Type B pancreatic cell (in vitro differentiated cells): Measurements from ENCODE around the gene ZBTB11. TPM values are rescaled to one million over a fixed set of nuclear protein-coding genes. Genes with fewer than 3 reads are reported as not detected.

Experiments used
- DNase-seq: peaks from one replicate; pipeline ENCODE4 v3.0.0; 2021; ENCODE audit warnings: mixed read lengths; ENCODE audit not compliant: unreplicated experiment; ENCODE audit errors: extremely low spot score
- H3K27ac Mint-ChIP-seq: 2 replicates; pipeline ENCODE4 v1.8.0; 2021; ENCODE audit warnings: mild to moderate bottlenecking, mixed read lengths
- H3K27me3 Mint-ChIP-seq: 2 replicates; pipeline ENCODE4 v1.8.0; 2021; ENCODE audit warnings: mixed read lengths
- H3K36me3 Mint-ChIP-seq: 2 replicates; pipeline ENCODE4 v1.8.0; 2021; ENCODE audit warnings: mixed read lengths
- H3K4me1 Mint-ChIP-seq: one replicate; pipeline ENCODE4 v1.8.0; 2021; ENCODE audit warnings: mixed read lengths; ENCODE audit not compliant: unreplicated experiment
- H3K4me3 Mint-ChIP-seq: 2 replicates; pipeline ENCODE4 v1.8.0; 2021; ENCODE audit warnings: mild to moderate bottlenecking, mixed read lengths
- H3K9me3 Mint-ChIP-seq: 2 replicates; pipeline ENCODE4 v1.8.0; 2021; ENCODE audit warnings: mixed read lengths
- CTCF ChIP-seq: fragments of 200-600 bp; sonication (generic); conservative IDR thresholded peaks from 2 replicates; pipeline ENCODE4 v1.5.0; 2021; ENCODE audit warnings: antibody characterized with exemption, mild to moderate bottlenecking
- total RNA-seq: library from RNA; stranded (reverse); gene quantifications from 2 replicates; pipeline ENCODE4 v1.2.1, GENCODE V29; 2021; ENCODE audit warnings: low replicate concordance

ZBTB11 gene
- total RNA-seq, 1 donor from 2014 or later = 18.4 TPM

GRCh38 chr3:101673953-101674352, 3.0 kb downstream of the ZBTB11 start:
- Mint-ChIP-seq H3K9me3 (no peaks in the 10 kb centered on the region), H3K27ac (peak overlapping the region; percentile 84), H3K27me3 (peaks cover 3% of the 10 kb centered on the region), H3K36me3 (peaks cover 18% of the 10 kb centered on the region), H3K4me1 (peaks cover 28% of the 10 kb centered on the region), H3K4me3 (peak overlapping the region; percentile 74)
- no peak for TF ChIP-seq CTCF
- no peak for DNase-seq

- Mint-ChIP-seq H3K27me3 (no peaks in the 10 kb centered on the region), H3K36me3 (peaks cover 24% of the 10 kb centered on the region), H3K9me3 (no peaks in the 10 kb centered on the region), H3K27ac (no peak overlapping the region), H3K4me3 (no peak overlapping the region), H3K4me1 (peaks cover 20% of the 10 kb centered on the region)
- no peak for DNase-seq
- TF ChIP-seq CTCF = no peak
These were observed 5.9 kb downstream of the ZBTB11 start for GRCh38 chr3:101671014-101671413.

GRCh38 chr3:101667844-101668243, 9.1 kb downstream of the ZBTB11 start:
- Mint-ChIP-seq H3K36me3 (peaks cover 31% of the 10 kb centered on the region), H3K27me3 (no peaks in the 10 kb centered on the region), H3K9me3 (no peaks in the 10 kb centered on the region), H3K27ac (no peak overlapping the region), H3K4me1 (peaks cover 5% of the 10 kb centered on the region), H3K4me3 (no peak overlapping the region)
- no peak for TF ChIP-seq CTCF
- DNase-seq = no peak

GRCh38 chr3:101667331-101667730, 9.6 kb downstream of the ZBTB11 start:
- Mint-ChIP-seq H3K4me1 (no peaks in the 10 kb centered on the region), H3K27me3 (no peaks in the 10 kb centered on the region), H3K27ac (no peak overlapping the region), H3K4me3 (no peak overlapping the region), H3K36me3 (peaks cover 31% of the 10 kb centered on the region), H3K9me3 (no peaks in the 10 kb centered on the region)
- no peak for DNase-seq
- no peak for TF ChIP-seq CTCF

- no peaks in the 10 kb centered on the region for H3K9me3 Mint-ChIP-seq
- no peaks in the 10 kb centered on the region for H3K4me1 Mint-ChIP-seq
- no peak for DNase-seq
- peaks cover 24% of the 10 kb centered on the region for H3K36me3 Mint-ChIP-seq
- no peak overlapping the region for H3K4me3 Mint-ChIP-seq
- no peaks in the 10 kb centered on the region for H3K27me3 Mint-ChIP-seq
- no peak for TF ChIP-seq CTCF
- H3K27ac Mint-ChIP-seq = no peak overlapping the region
These were observed 11.1 kb downstream of the ZBTB11 start for GRCh38 chr3:101665851-101666250.

- Mint-ChIP-seq H3K4me3 (no peak overlapping the region), H3K36me3 (peaks cover 26% of the 10 kb centered on the region), H3K27me3 (no peaks in the 10 kb centered on the region), H3K27ac (no peak overlapping the region), H3K9me3 (no peaks in the 10 kb centered on the region), H3K4me1 (no peaks in the 10 kb centered on the region)
- no peak for TF ChIP-seq CTCF
- DNase-seq = no peak
These were observed 11.6 kb downstream of the ZBTB11 start for GRCh38 chr3:101665357-101665756.
